HepG2 (cell line): ENCODE results near the gene PAXX. TPM values are rescaled to one million over a fixed set of nuclear protein-coding genes. Genes with fewer than 3 reads are reported as not detected.

Experiments
- KLF16 ChIP-seq, 2 experiments: sonication (generic) in 1 of 2; formaldehyde crosslinking in 1 of 2; IDR thresholded peaks; 2 replicates each; pipeline versions ENCODE4 v1.6.1 to v1.8.0; 2016 to 2023; ENCODE audit warnings: missing genetic modification reagents in 2 of 2, missing compliant biosample characterization in 1 of 2
- MED13 ChIP-seq: sonication (generic); formaldehyde crosslinking; IDR thresholded peaks from 2 replicates; pipeline ENCODE4 v1.5.0; 2020; ENCODE audit warnings: missing genetic modification reagents
- MTA3 ChIP-seq: sonication (generic); formaldehyde crosslinking; IDR thresholded peaks from 2 replicates; pipeline ENCODE4 v1.4.0; 2020; ENCODE audit warnings: missing genetic modification reagents
- NR2F2 ChIP-seq: IDR thresholded peaks from 2 replicates; pipeline ENCODE4 v1.6.1; 2012; ENCODE audit warnings: low read depth, inconsistent platforms, borderline replicate concordance
- ZFP1 ChIP-seq: IDR thresholded peaks from 2 replicates; pipeline ENCODE4 v1.6.1; 2016
- ZNF614 ChIP-seq: IDR thresholded peaks from 2 replicates; pipeline ENCODE4 v1.6.1; 2018; ENCODE audit warnings: missing biosample characterization, missing genetic modification reagents, inconsistent platforms, borderline replicate concordance
- polyA plus RNA-seq, 8 experiments: library from polyadenylated mRNA; depleted of rRNA in 3 of 8; stranded (reverse) in 7 of 8; unstranded in 1 of 8; fragments of >200 nt; fragmentation: Illumina TruSeq in 4 of 8; extraction: Trizol in 4 of 8; gene quantifications; 2 replicates each; pipeline versions ENCODE4 v1.2.1 to v1.2.3, GENCODE V29; 2011 to 2016; ENCODE audit warnings: low read depth in 4 of 8, missing spikeins in 1 of 8, mixed read lengths in 1 of 8; ENCODE audit not compliant: insufficient read depth in 1 of 8
- total RNA-seq, 5 experiments: library from RNA; depleted of rRNA; stranded (reverse); fragments of >200 nt; fragmentation: Illumina TruSeq; extraction: Trizol; gene quantifications; 2 replicates each; pipeline ENCODE4 v1.2.3, GENCODE V29; 2016; ENCODE audit warnings: low read depth in 1 of 5
- TF ChIP-seq, protein P1 (sequence below): IDR thresholded peaks from 2 replicates; pipeline ENCODE4 v1.6.1; 2012; ENCODE audit warnings: low read length, improper control_type of control experiment
- TF ChIP-seq, protein P2 (sequence below): sonication (generic); formaldehyde crosslinking; IDR thresholded peaks from 2 replicates; pipeline ENCODE4 v1.4.0; 2020; ENCODE audit warnings: missing genetic modification reagents
- TF ChIP-seq, protein P3 (sequence below), 2 experiments: sonication (generic) in 1 of 2; formaldehyde crosslinking in 1 of 2; IDR thresholded peaks; 2 replicates each; pipeline versions ENCODE4 v1.4.0 to v1.6.1; 2018 to 2020; ENCODE audit warnings: missing genetic modification reagents in 2 of 2, borderline replicate concordance in 1 of 2, low read depth in 1 of 2, mild to moderate bottlenecking in 1 of 2, missing biosample characterization in 1 of 2
- TF ChIP-seq, protein P4 (sequence below): IDR thresholded peaks from 2 replicates; pipeline ENCODE4 v1.6.1; 2016; ENCODE audit warnings: low read depth
- TF ChIP-seq, protein P5 (sequence below): sonication (generic); formaldehyde crosslinking; IDR thresholded peaks from 2 replicates; pipeline ENCODE4 v1.5.1; 2020; ENCODE audit warnings: mild to moderate bottlenecking, missing genetic modification reagents, borderline replicate concordance
- TF ChIP-seq, protein P6 (sequence below): IDR thresholded peaks from 2 replicates; pipeline ENCODE4 v1.6.1; 2016; ENCODE audit warnings: mild to moderate bottlenecking
- TF ChIP-seq, protein P7 (sequence below): sonication (generic); formaldehyde crosslinking; IDR thresholded peaks from 2 replicates; pipeline ENCODE4 v1.4.0; 2020; ENCODE audit warnings: mild to moderate bottlenecking, missing genetic modification reagents

Gene PAXX
- total and polyA plus RNA-seq, 2 of the 13 experiments (the other 11 are each of a cell fraction or from before 2014, with no cell fraction given) = 14.0 to 31.9 TPM

DNA sequence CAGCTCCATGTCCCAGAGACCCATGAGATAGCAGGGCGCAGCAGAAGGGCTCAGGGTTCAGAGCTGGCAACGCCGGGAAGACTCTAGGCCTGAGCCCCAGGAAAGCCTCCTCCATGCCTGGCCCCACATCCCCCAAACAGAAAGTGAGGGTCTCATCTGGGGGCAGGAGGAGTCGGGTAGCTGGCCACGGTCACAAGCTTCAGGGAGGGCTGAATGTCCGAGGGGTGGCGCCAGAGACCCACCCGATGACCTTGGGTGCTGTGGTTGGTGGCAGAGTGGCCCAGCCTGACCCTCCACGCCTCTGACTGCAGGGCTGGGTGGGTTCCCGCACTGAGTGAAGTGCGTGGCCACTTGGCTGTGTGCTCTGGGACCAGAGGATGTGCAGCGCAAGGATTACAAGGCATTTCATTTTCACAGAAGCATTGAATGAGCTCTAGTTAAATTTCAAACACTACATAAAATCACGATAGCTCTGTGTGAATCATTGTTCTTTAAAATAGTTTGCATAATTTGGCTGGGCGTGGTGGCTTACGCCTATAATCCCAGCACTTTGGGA lies 44.2 kb upstream of the PAXX start (continued):
- TF ChIP-seq, protein P1, sequence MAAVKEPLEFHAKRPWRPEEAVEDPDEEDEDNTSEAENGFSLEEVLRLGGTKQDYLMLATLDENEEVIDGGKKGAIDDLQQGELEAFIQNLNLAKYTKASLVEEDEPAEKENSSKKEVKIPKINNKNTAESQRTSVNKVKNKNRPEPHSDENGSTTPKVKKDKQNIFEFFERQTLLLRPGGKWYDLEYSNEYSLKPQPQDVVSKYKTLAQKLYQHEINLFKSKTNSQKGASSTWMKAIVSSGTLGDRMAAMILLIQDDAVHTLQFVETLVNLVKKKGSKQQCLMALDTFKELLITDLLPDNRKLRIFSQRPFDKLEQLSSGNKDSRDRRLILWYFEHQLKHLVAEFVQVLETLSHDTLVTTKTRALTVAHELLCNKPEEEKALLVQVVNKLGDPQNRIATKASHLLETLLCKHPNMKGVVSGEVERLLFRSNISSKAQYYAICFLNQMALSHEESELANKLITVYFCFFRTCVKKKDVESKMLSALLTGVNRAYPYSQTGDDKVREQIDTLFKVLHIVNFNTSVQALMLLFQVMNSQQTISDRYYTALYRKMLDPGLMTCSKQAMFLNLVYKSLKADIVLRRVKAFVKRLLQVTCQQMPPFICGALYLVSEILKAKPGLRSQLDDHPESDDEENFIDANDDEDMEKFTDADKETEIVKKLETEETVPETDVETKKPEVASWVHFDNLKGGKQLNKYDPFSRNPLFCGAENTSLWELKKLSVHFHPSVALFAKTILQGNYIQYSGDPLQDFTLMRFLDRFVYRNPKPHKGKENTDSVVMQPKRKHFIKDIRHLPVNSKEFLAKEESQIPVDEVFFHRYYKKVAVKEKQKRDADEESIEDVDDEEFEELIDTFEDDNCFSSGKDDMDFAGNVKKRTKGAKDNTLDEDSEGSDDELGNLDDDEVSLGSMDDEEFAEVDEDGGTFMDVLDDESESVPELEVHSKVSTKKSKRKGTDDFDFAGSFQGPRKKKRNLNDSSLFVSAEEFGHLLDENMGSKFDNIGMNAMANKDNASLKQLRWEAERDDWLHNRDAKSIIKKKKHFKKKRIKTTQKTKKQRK = no peak
- TF ChIP-seq ZNF614 (CRISPR knock-in tag) = no peak
- TF ChIP-seq, protein P2, sequence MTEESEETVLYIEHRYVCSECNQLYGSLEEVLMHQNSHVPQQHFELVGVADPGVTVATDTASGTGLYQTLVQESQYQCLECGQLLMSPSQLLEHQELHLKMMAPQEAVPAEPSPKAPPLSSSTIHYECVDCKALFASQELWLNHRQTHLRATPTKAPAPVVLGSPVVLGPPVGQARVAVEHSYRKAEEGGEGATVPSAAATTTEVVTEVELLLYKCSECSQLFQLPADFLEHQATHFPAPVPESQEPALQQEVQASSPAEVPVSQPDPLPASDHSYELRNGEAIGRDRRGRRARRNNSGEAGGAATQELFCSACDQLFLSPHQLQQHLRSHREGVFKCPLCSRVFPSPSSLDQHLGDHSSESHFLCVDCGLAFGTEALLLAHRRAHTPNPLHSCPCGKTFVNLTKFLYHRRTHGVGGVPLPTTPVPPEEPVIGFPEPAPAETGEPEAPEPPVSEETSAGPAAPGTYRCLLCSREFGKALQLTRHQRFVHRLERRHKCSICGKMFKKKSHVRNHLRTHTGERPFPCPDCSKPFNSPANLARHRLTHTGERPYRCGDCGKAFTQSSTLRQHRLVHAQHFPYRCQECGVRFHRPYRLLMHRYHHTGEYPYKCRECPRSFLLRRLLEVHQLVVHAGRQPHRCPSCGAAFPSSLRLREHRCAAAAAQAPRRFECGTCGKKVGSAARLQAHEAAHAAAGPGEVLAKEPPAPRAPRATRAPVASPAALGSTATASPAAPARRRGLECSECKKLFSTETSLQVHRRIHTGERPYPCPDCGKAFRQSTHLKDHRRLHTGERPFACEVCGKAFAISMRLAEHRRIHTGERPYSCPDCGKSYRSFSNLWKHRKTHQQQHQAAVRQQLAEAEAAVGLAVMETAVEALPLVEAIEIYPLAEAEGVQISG (CRISPR knock-in tag) = 0 out of 2 replicates have a peak, but pooled peaks have one; percentile 34
- no peak for TF ChIP-seq NR2F2
- no peak for TF ChIP-seq ZFP1 (CRISPR knock-in tag)
- TF ChIP-seq MED13 = 0 out of 2 replicates have a peak, but pooled peaks have one; percentile 51
- TF ChIP-seq KLF16 (CRISPR knock-in tag; IDR thresholded peaks at IDR 0.05) = peak in 1 of 2 experiments; percentile 32; a peak in 1 of 4 replicates
- TF ChIP-seq, protein P3, sequence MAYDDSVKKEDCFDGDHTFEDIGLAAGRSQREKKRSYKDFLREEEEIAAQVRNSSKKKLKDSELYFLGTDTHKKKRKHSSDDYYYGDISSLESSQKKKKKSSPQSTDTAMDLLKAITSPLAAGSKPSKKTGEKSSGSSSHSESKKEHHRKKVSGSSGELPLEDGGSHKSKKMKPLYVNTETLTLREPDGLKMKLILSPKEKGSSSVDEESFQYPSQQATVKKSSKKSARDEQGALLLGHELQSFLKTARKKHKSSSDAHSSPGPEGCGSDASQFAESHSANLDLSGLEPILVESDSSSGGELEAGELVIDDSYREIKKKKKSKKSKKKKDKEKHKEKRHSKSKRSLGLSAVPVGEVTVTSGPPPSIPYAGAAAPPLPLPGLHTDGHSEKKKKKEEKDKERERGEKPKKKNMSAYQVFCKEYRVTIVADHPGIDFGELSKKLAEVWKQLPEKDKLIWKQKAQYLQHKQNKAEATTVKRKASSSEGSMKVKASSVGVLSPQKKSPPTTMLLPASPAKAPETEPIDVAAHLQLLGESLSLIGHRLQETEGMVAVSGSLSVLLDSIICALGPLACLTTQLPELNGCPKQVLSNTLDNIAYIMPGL (CRISPR knock-in tag; IDR thresholded peaks at IDR 0.05; ENCODE audit: borderline replicate concordance in 1 of 2, low read depth in 1 of 2) = peak; percentile 42 to 83; a peak in 2 of 4 replicates
- TF ChIP-seq MTA3 (CRISPR knock-in tag) = no peak
- TF ChIP-seq, protein P4, sequence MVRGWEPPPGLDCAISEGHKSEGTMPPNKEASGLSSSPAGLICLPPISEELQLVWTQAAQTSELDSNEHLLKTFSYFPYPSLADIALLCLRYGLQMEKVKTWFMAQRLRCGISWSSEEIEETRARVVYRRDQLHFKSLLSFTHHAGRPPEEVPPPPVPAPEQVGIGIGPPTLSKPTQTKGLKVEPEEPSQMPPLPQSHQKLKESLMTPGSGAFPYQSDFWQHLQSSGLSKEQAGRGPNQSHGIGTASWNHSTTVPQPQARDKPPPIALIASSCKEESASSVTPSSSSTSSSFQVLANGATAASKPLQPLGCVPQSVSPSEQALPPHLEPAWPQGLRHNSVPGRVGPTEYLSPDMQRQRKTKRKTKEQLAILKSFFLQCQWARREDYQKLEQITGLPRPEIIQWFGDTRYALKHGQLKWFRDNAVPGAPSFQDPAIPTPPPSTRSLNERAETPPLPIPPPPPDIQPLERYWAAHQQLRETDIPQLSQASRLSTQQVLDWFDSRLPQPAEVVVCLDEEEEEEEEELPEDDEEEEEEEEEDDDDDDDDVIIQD (CRISPR knock-in tag) = no peak
- TF ChIP-seq, protein P5, sequence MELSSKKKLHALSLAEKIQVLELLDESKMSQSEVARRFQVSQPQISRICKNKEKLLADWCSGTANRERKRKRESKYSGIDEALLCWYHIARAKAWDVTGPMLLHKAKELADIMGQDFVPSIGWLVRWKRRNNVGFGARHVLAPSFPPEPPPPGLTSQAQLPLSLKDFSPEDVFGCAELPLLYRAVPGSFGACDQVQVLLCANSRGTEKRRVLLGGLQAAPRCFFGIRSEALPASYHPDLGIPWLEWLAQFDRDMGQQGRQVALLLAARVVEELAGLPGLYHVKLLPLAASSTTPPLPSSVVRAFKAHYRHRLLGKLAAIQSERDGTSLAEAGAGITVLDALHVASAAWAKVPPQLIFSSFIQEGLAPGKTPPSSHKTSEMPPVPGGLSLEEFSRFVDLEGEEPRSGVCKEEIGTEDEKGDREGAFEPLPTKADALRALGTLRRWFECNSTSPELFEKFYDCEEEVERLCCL (CRISPR knock-in tag) = no peak
- TF ChIP-seq, protein P6, sequence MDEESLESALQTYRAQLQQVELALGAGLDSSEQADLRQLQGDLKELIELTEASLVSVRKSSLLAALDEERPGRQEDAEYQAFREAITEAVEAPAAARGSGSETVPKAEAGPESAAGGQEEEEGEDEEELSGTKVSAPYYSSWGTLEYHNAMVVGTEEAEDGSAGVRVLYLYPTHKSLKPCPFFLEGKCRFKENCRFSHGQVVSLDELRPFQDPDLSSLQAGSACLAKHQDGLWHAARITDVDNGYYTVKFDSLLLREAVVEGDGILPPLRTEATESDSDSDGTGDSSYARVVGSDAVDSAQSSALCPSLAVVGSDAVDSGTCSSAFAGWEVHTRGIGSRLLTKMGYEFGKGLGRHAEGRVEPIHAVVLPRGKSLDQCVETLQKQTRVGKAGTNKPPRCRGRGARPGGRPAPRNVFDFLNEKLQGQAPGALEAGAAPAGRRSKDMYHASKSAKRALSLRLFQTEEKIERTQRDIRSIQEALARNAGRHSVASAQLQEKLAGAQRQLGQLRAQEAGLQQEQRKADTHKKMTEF = peak; percentile 20; the same call in 1 of the 2 replicates
- TF ChIP-seq, protein P7, sequence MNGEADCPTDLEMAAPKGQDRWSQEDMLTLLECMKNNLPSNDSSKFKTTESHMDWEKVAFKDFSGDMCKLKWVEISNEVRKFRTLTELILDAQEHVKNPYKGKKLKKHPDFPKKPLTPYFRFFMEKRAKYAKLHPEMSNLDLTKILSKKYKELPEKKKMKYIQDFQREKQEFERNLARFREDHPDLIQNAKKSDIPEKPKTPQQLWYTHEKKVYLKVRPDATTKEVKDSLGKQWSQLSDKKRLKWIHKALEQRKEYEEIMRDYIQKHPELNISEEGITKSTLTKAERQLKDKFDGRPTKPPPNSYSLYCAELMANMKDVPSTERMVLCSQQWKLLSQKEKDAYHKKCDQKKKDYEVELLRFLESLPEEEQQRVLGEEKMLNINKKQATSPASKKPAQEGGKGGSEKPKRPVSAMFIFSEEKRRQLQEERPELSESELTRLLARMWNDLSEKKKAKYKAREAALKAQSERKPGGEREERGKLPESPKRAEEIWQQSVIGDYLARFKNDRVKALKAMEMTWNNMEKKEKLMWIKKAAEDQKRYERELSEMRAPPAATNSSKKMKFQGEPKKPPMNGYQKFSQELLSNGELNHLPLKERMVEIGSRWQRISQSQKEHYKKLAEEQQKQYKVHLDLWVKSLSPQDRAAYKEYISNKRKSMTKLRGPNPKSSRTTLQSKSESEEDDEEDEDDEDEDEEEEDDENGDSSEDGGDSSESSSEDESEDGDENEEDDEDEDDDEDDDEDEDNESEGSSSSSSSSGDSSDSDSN = peak; percentile 44; the same call in 1 of the 2 replicates
